Right atrium auricular region (tissue), 2 donors: ENCODE results near the gene ZNF407. TPM values are rescaled to one million over a fixed set of nuclear protein-coding genes. Genes with fewer than 3 reads are reported as not detected.

ENCODE experiments used
- DNase-seq: peaks from one replicate; pipeline ENCODE4 v3.0.0-alpha.2; 2019; ENCODE audit warnings: low spot score
- H3K27ac ChIP-seq, 2 donors: fragments of 200-600 bp; sonication (generic); 1 replicate in 1 of 2; 2 replicates in 1 of 2; pipeline ENCODE4 v1.5.1; 2016 to 2019
- H3K27me3 ChIP-seq, 2 donors: fragments of 200-600 bp; sonication (generic); one replicate each; pipeline versions ENCODE4 v1.5.1 to v1.6.0; 2017 to 2019
- H3K36me3 ChIP-seq: fragments of 200-600 bp; sonication (generic); one replicate; pipeline ENCODE4 v1.5.1; 2016
- H3K4me1 ChIP-seq, 2 donors: fragments of 200-600 bp; sonication (generic); one replicate each; pipeline versions ENCODE4 v1.5.1 to v1.6.0; 2017 to 2019
- H3K4me3 ChIP-seq, 2 donors: fragments of 200-600 bp; sonication (generic); 1 replicate in 1 of 2; 2 replicates in 1 of 2; pipeline ENCODE4 v1.5.1; 2017 to 2019; ENCODE audit warnings: mild to moderate bottlenecking in 1 of 2, moderate library complexity in 1 of 2
- H3K9me3 ChIP-seq, 2 donors: fragments of 200-600 bp; sonication (generic); one replicate each; pipeline ENCODE4 v1.5.1; 2019
- CTCF ChIP-seq, 2 donors: fragments of 200-600 bp; sonication (generic); IDR thresholded peaks; one replicate each; pipeline ENCODE4 v1.5.1; 2019; ENCODE audit warnings: antibody characterized with exemption in 2 of 2
- total RNA-seq, 2 donors: library from RNA; depleted of rRNA; stranded (reverse); fragments of >200 nt; gene quantifications; one replicate each; pipeline ENCODE4 v1.1.0, GENCODE V29; 2016

ZNF407 gene
- total RNA-seq, 2 donors from 2014 or later: 7.8 to 8.7 TPM

DNA sequence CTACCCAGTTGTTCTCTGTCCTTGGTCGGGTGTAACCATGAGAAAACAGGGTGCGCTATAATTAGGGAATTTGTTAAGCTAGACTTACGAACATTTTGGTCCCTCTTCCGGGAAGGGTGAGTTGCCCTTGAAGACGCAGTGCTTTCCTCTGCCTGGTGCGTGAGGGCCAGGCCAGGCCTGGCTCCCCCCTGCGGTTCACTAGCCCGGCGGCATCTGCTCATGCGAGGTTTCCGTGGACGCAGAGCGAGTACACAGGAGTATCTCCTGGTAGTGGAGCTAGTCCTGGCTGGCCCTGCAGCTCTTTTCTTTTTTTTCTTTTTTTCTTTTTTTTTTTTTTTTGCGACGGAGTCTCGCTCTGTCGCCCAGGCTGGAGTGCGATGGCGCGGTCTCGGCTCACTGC, 462.5 kb downstream of the ZNF407 start:
- no peak for TF ChIP-seq CTCF (IDR thresholded peaks at IDR 0.05)
- peaks cover 17% of the 10 kb centered on the region for H3K36me3 ChIP-seq
- H3K4me1 ChIP-seq: peaks cover 0 to 9% of the 10 kb centered on the region in 2 donors
- no peaks in the 10 kb centered on the region for H3K9me3 ChIP-seq
- no peak overlapping the region for H3K27ac ChIP-seq
- H3K27me3 ChIP-seq: no peaks in the 10 kb centered on the region
- DNase-seq: no peak
- H3K4me3 ChIP-seq: no peak overlapping the region

- peaks cover 17% of the 10 kb centered on the region for H3K36me3 ChIP-seq
- H3K9me3 ChIP-seq: no peaks in the 10 kb centered on the region
- H3K27me3 ChIP-seq: no peaks in the 10 kb centered on the region
- TF ChIP-seq CTCF (IDR thresholded peaks at IDR 0.05): no peak
- DNase-seq: no peak
- no peak overlapping the region for H3K27ac ChIP-seq
- no peak overlapping the region for H3K4me3 ChIP-seq
- H3K4me1 ChIP-seq: no peaks in the 10 kb centered on the region
These were observed 464.7 kb downstream of the ZNF407 start for GRCh38 chr18:75062297-75062886.

GRCh38 chr18:75063196-75063595, 465.5 kb downstream of the ZNF407 start:
- Histone ChIP-seq H3K9me3 (no peaks in the 10 kb centered on the region), H3K27me3 (no peaks in the 10 kb centered on the region), H3K36me3 (peaks cover 17% of the 10 kb centered on the region), H3K4me3 (no peak overlapping the region), H3K27ac (no peak overlapping the region), H3K4me1 (no peaks in the 10 kb centered on the region)
- no peak for TF ChIP-seq CTCF (IDR thresholded peaks at IDR 0.05)
- no peak for DNase-seq

DNA sequence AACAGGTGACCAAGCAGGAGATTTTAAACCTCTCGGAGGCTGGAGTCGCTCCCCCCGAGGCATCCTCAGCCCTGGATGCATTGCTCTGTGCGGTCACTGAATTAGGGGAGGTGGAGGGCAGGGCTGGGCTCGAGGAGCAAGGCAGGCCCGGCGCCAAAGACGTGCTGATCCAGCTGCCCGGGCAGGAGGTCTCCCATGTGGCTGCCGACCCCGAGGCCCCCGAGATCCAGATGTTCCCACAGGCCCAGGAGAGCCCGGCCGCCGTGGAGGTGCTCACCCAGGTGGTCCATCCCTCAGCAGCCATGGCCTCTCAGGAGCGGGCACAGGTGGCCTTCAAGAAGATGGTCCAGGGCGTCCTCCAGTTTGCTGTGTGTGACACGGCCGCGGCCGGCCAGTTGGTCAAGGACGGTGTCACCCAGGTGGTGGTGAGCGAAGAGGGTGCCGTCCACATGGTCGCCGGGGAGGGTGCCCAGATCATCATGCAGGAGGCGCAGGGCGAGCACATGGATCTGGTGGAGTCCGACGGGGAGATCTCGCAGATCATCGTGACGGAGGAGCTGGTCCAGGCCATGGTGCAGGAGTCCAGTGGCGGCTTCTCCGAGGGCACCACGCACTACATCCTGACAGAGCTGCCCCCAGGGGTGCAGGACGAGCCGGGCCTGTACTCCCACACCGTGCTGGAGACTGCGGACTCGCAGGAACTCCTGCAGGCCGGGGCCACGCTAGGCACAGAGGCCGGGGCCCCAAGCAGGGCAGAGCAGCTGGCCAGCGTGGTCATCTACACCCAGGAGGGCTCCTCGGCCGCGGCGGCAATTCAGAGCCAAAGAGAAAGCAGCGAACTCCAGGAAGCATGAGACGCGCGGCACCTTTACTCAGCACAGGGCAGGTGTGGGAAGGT, 466.2 kb downstream of the ZNF407 start:
- H3K27me3 ChIP-seq: no peaks in the 10 kb centered on the region
- TF ChIP-seq CTCF (IDR thresholded peaks at IDR 0.05): no peak
- H3K4me1 ChIP-seq: no peaks in the 10 kb centered on the region
- no peak overlapping the region for H3K27ac ChIP-seq
- no peaks in the 10 kb centered on the region for H3K9me3 ChIP-seq
- no peak overlapping the region for H3K4me3 ChIP-seq
- peaks cover 17% of the 10 kb centered on the region for H3K36me3 ChIP-seq
- DNase-seq: no peak

DNA sequence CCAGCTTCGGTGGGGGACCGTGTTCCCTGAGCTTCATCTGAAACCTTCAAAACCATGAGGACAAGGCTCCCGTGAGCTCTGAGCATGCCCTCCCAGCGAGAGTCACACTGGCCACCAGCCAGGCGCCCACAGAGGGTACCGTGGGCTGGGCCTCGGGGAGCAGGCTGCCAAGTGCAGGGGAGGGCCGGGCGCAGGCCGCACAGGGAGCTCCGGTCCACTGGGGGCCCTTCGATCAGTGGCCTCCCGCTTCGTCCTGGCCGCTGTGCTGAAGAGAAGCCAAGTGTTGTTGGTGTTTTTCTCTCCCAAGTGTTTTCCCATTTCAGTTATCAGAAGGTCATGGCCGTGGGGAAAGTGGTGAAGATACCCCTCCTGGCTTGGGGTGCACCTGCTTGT, 466.8 kb downstream of the ZNF407 start:
- no peak for DNase-seq
- Histone ChIP-seq H3K4me3 (no peak overlapping the region), H3K9me3 (no peaks in the 10 kb centered on the region), H3K27me3 (no peaks in the 10 kb centered on the region), H3K27ac (no peak overlapping the region), H3K36me3 (peaks cover 17% of the 10 kb centered on the region), H3K4me1 (no peaks in the 10 kb centered on the region)
- TF ChIP-seq CTCF (IDR thresholded peaks at IDR 0.05): no peak
